Measurements from ENCODE around the gene ARHGAP18. TPM values are rescaled to one million over a fixed set of nuclear protein-coding genes. Genes with fewer than 3 reads are reported as not detected.

ARHGAP18 gene
- total and polyA plus RNA-seq, 4 donors, result 1.6 to 8.0 (median 3.0) TPM

DNA sequence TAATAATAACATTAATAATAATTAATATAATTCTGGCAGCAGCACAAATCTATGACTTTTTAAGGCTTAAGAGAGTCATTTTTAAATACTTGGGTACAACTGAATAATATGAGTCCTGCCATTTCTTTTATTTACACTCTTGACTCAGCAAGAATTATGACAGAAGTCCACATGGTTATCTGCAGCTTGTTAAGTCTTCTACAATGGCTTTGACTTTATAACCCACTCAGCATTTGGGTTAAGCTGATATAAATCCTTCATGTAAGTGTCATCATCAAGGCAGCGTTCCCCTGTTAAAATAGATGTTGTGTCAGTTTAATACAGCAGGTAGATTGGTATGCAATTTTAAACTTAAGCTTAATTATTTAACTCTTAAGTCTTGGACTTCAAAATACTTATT lies 131.7 kb downstream of the ARHGAP18 start:
- Histone ChIP-seq H3K36me3 (ENCODE audit: control insufficient read depth in 4 of 4, insufficient read depth in 3 of 4, low read depth in 1 of 4, low read length in 3 of 4) (peaks cover 0 to 3% (median 0%) of the 10 kb centered on the region in 4 donors), H3K4me3 (ENCODE audit: low read depth in 1 of 3, low read length in 3 of 3) (no peak overlapping the region), H3K4me1 (ENCODE audit: control insufficient read depth in 4 of 4, insufficient read depth in 4 of 4, low read length in 3 of 4) (peaks cover 0 to 4% (median 2%) of the 10 kb centered on the region in 4 donors), H3K27me3 (ENCODE audit: control insufficient read depth in 4 of 4, insufficient read depth in 4 of 4, low read length in 3 of 4) (no peaks in the 10 kb centered on the region), H3K9me3 (ENCODE audit: control insufficient read depth in 4 of 4, low read length in 3 of 4) (no peaks in the 10 kb centered on the region), H3K27ac (ENCODE audit: low read depth in 1 of 2, low read length in 2 of 2) (no peak overlapping the region), H3K9ac (ENCODE audit: low read depth in 1 of 2, low read length in 2 of 2) (no peak overlapping the region)
- no peak for TF ChIP-seq GABPA (IDR thresholded peaks at IDR 0.05 in 1 of 2, conservative IDR thresholded peaks at IDR 0.05 in 1 of 2)
- no peak for TF ChIP-seq HNF4G (IDR thresholded peaks at IDR 0.05)
- TF ChIP-seq SP1 (IDR thresholded peaks at IDR 0.05), result no peak
- no peak for TF ChIP-seq YY1 (IDR thresholded peaks at IDR 0.05)
- TF ChIP-seq, protein P1, sequence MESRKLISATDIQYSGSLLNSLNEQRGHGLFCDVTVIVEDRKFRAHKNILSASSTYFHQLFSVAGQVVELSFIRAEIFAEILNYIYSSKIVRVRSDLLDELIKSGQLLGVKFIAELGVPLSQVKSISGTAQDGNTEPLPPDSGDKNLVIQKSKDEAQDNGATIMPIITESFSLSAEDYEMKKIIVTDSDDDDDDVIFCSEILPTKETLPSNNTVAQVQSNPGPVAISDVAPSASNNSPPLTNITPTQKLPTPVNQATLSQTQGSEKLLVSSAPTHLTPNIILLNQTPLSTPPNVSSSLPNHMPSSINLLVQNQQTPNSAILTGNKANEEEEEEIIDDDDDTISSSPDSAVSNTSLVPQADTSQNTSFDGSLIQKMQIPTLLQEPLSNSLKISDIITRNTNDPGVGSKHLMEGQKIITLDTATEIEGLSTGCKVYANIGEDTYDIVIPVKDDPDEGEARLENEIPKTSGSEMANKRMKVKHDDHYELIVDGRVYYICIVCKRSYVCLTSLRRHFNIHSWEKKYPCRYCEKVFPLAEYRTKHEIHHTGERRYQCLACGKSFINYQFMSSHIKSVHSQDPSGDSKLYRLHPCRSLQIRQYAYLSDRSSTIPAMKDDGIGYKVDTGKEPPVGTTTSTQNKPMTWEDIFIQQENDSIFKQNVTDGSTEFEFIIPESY (IDR thresholded peaks at IDR 0.05), result no peak
- TF ChIP-seq JUND (IDR thresholded peaks at IDR 0.05), result no peak
- TF ChIP-seq, protein P2, sequence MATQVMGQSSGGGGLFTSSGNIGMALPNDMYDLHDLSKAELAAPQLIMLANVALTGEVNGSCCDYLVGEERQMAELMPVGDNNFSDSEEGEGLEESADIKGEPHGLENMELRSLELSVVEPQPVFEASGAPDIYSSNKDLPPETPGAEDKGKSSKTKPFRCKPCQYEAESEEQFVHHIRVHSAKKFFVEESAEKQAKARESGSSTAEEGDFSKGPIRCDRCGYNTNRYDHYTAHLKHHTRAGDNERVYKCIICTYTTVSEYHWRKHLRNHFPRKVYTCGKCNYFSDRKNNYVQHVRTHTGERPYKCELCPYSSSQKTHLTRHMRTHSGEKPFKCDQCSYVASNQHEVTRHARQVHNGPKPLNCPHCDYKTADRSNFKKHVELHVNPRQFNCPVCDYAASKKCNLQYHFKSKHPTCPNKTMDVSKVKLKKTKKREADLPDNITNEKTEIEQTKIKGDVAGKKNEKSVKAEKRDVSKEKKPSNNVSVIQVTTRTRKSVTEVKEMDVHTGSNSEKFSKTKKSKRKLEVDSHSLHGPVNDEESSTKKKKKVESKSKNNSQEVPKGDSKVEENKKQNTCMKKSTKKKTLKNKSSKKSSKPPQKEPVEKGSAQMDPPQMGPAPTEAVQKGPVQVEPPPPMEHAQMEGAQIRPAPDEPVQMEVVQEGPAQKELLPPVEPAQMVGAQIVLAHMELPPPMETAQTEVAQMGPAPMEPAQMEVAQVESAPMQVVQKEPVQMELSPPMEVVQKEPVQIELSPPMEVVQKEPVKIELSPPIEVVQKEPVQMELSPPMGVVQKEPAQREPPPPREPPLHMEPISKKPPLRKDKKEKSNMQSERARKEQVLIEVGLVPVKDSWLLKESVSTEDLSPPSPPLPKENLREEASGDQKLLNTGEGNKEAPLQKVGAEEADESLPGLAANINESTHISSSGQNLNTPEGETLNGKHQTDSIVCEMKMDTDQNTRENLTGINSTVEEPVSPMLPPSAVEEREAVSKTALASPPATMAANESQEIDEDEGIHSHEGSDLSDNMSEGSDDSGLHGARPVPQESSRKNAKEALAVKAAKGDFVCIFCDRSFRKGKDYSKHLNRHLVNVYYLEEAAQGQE (IDR thresholded peaks at IDR 0.05), result no peak
- no peak for TF ChIP-seq EGR1 (IDR thresholded peaks at IDR 0.05; ENCODE audit: low read depth in 2 of 2)
- TF ChIP-seq HNF4A (conservative IDR thresholded peaks at IDR 0.05), result no peak
- TF ChIP-seq TAF1 (conservative IDR thresholded peaks at IDR 0.05), result no peak
- TF ChIP-seq, protein P3, sequence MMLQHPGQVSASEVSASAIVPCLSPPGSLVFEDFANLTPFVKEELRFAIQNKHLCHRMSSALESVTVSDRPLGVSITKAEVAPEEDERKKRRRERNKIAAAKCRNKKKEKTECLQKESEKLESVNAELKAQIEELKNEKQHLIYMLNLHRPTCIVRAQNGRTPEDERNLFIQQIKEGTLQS (IDR thresholded peaks at IDR 0.05), result no peak
- no peak for TF ChIP-seq RAD21 (IDR thresholded peaks at IDR 0.05)
- no peak for TF ChIP-seq FOXA2 (IDR thresholded peaks at IDR 0.05)
- TF ChIP-seq, protein P4, sequence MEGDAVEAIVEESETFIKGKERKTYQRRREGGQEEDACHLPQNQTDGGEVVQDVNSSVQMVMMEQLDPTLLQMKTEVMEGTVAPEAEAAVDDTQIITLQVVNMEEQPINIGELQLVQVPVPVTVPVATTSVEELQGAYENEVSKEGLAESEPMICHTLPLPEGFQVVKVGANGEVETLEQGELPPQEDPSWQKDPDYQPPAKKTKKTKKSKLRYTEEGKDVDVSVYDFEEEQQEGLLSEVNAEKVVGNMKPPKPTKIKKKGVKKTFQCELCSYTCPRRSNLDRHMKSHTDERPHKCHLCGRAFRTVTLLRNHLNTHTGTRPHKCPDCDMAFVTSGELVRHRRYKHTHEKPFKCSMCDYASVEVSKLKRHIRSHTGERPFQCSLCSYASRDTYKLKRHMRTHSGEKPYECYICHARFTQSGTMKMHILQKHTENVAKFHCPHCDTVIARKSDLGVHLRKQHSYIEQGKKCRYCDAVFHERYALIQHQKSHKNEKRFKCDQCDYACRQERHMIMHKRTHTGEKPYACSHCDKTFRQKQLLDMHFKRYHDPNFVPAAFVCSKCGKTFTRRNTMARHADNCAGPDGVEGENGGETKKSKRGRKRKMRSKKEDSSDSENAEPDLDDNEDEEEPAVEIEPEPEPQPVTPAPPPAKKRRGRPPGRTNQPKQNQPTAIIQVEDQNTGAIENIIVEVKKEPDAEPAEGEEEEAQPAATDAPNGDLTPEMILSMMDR (IDR thresholded peaks at IDR 0.05; ENCODE audit: low read depth, low read length, missing input control), result no peak
- 94% methylated on average over 1 of the region's 1 CpG for WGBS
- no peak for DNase-seq (ENCODE audit: low spot score)

DNA sequence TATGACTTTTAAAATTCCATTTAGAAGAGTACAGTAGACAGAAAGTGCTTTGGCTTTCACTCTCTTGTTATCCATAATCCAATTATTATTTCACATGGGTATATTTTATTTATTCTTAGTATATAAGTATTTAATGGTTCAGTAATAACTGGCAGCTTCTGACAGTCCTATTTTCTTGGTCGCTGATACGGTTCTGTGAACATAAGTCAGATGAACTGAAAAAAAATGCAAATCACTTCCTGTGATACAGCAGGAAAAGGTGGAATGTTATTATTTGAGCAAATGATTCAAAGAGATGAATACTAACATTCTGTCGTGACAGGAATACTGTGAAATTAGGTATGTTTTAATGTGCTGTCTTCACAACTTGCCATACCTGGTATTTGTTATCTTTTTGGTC lies 132.3 kb downstream of the ARHGAP18 start:
- no peak for DNase-seq (ENCODE audit: low spot score)
- Histone ChIP-seq H3K27me3 (ENCODE audit: control insufficient read depth in 4 of 4, insufficient read depth in 4 of 4, low read length in 3 of 4) (no peaks in the 10 kb centered on the region), H3K4me1 (ENCODE audit: control insufficient read depth in 4 of 4, insufficient read depth in 4 of 4, low read length in 3 of 4) (peaks cover 0 to 4% (median 2%) of the 10 kb centered on the region in 4 donors), H3K27ac (ENCODE audit: low read depth in 1 of 2, low read length in 2 of 2) (no peak overlapping the region), H3K9me3 (ENCODE audit: control insufficient read depth in 4 of 4, low read length in 3 of 4) (no peaks in the 10 kb centered on the region), H3K9ac (ENCODE audit: low read depth in 1 of 2, low read length in 2 of 2) (no peak overlapping the region), H3K36me3 (ENCODE audit: control insufficient read depth in 4 of 4, insufficient read depth in 3 of 4, low read depth in 1 of 4, low read length in 3 of 4) (peaks cover 0 to 3% (median 0%) of the 10 kb centered on the region in 4 donors), H3K4me3 (ENCODE audit: low read depth in 1 of 3, low read length in 3 of 3) (no peak overlapping the region)
- WGBS, result 88% methylated on average over 3 of the region's 3 CpGs
- no peak for TF ChIP-seq SP1 (IDR thresholded peaks at IDR 0.05)
- no peak for TF ChIP-seq GABPA (IDR thresholded peaks at IDR 0.05 in 1 of 2, conservative IDR thresholded peaks at IDR 0.05 in 1 of 2)
- TF ChIP-seq JUND (IDR thresholded peaks at IDR 0.05), result no peak
- TF ChIP-seq, protein P4 (IDR thresholded peaks at IDR 0.05; ENCODE audit: low read depth, low read length, missing input control), result no peak
- TF ChIP-seq, protein P1 (IDR thresholded peaks at IDR 0.05), result no peak
- no peak for TF ChIP-seq EGR1 (IDR thresholded peaks at IDR 0.05; ENCODE audit: low read depth in 2 of 2)
- TF ChIP-seq, protein P3 (IDR thresholded peaks at IDR 0.05), result no peak

Data from liver (tissue), 9 donors.